AML-193 (cell line): ENCODE measurements around the gene CRYGN.

Experiments used
- DNase-seq, 2 experiments: peaks; one replicate each; lab custom pipeline; 2025; lab: John Stamatoyannopoulos, UW

The CRYGN gene

GRCh38 chr7:151391358-151391730, 48.6 kb downstream of the CRYGN start:
- DNase-seq, result no peak

- DNase-seq, result no peak
Measured at GRCh38 chr7:151390598-151391357, 49.2 kb downstream of the CRYGN start.

GRCh38 chr7:151389768-151390597, 50.0 kb downstream of the CRYGN start:
- DNase-seq, result no peak

GRCh38 chr7:151389096-151389767, 50.7 kb downstream of the CRYGN start:
- DNase-seq, result no peak

GRCh38 chr7:151388430-151388829, 51.5 kb downstream of the CRYGN start:
- DNase-seq, result no peak

- no peak for DNase-seq
Measured at GRCh38 chr7:151388007-151388297, 52.0 kb downstream of the CRYGN start.

GRCh38 chr7:151387161-151388006, 52.6 kb downstream of the CRYGN start:
- no peak for DNase-seq

GRCh38 chr7:151386301-151387160, 53.4 kb downstream of the CRYGN start:
- DNase-seq, result no peak

- no peak for DNase-seq
Measured at GRCh38 chr7:151385626-151386300, 54.2 kb downstream of the CRYGN start.

GRCh38 chr7:151384776-151385625, 54.9 kb downstream of the CRYGN start:
- DNase-seq, result no peak

GRCh38 chr7:151384352-151384697, 55.6 kb downstream of the CRYGN start:
- DNase-seq, result no peak

- DNase-seq, result no peak
Measured at GRCh38 chr7:151383638-151384351, 56.1 kb downstream of the CRYGN start.

GRCh38 chr7:151382079-151382885, 57.7 kb downstream of the CRYGN start:
- DNase-seq, result no peak

GRCh38 chr7:151381348-151382078, 58.4 kb downstream of the CRYGN start:
- no peak for DNase-seq

GRCh38 chr7:151381098-151381347, 58.9 kb downstream of the CRYGN start:
- DNase-seq, result no peak

GRCh38 chr7:151380199-151381097, 59.5 kb downstream of the CRYGN start:
- no peak for DNase-seq
